ENCODE results near the gene COX5A.

COX5A gene

GRCh38 chr15:74873036-74873755 lies 64.7 kb downstream of the COX5A start, which contains the start of gene SCAMP2:
Gene SCAMP2 (minus strand): TSS chr15:74873365. CDS start chr15:74873255, 110 bp downstream.
- peak; percentile 97 for DNase-seq (ENCODE audit: low read depth, low spot score)

- no peak for DNase-seq (ENCODE audit: low read depth, low spot score)
Observed at GRCh38 chr15:74872702-74873035, 65.2 kb downstream of the COX5A start.

- DNase-seq (ENCODE audit: low read depth, low spot score): no peak
Observed at GRCh38 chr15:74870436-74871215, 67.2 kb downstream of the COX5A start.
